ENCODE data around the gene PTPRT.

DNA sequence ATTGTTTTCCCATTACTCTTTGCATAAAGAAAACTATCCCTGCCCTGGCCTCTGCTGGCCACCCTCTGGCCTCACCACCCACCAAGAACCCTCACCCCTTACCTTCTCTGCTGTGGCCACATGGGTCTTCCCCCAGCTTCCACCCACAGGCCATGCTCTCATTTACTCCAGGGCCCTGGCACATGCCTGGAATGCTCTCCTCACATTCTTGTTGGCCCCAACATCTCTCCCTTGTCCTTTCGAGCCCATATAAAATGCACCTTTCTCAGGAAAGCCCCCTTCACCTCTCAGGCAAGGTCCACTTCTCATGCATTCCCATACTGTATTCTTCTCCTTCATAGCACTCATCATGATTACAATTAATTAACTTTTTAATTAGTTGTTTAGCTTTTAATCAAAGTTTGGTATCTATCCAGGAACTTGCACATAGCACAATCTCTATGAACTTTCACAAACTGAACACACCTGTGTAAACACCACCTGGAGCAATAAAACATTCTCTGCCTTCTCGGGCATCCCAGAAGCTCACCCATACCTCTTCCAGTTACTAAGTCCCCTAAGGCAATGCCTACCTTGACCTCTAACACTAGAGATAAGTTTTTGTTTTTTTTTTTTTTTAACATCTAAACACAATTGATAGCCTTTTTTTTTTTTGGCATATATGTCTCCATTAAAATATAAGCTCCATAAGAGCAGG lies 617.2 kb downstream of the PTPRT start:
- TF ChIP-seq, protein P1, sequence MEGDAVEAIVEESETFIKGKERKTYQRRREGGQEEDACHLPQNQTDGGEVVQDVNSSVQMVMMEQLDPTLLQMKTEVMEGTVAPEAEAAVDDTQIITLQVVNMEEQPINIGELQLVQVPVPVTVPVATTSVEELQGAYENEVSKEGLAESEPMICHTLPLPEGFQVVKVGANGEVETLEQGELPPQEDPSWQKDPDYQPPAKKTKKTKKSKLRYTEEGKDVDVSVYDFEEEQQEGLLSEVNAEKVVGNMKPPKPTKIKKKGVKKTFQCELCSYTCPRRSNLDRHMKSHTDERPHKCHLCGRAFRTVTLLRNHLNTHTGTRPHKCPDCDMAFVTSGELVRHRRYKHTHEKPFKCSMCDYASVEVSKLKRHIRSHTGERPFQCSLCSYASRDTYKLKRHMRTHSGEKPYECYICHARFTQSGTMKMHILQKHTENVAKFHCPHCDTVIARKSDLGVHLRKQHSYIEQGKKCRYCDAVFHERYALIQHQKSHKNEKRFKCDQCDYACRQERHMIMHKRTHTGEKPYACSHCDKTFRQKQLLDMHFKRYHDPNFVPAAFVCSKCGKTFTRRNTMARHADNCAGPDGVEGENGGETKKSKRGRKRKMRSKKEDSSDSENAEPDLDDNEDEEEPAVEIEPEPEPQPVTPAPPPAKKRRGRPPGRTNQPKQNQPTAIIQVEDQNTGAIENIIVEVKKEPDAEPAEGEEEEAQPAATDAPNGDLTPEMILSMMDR (IDR thresholded peaks at IDR 0.05) = no peak
- TF ChIP-seq EP300 (IDR thresholded peaks at IDR 0.05) = no peak
- no peak for TF ChIP-seq POLR2A (IDR thresholded peaks at IDR 0.05)

Data from ovary (tissue), 3 donors.